Naive thymus-derived CD8-positive, alpha-beta T cell (primary cell): ENCODE data around the gene UNC5C. TPM values are rescaled to one million over a fixed set of nuclear protein-coding genes. Genes with fewer than 3 reads are reported as not detected.

Experiments used
- ATAC-seq, 2 donors: fragments of 150-1000 bp; cut with Tn5 transposase in 1 of 2; sonication (Bioruptor Pico), chemical (Tn5 transposase) in 1 of 2; 1 replicate in 1 of 2; 2 replicates in 1 of 2; pipeline ENCODE4 v1.10.0; 2021; ENCODE audit warnings: mild to moderate bottlenecking in 2 of 2, moderate library complexity in 2 of 2
- POLR2A ChIA-PET: fragments of 350-600 bp; sonication (Branson Sonifier 250); formaldehyde crosslinking; loops from one replicate; lab custom pipeline; 2021; ENCODE audit warnings: antibody characterized with exemption; lab: Charles Lee
- DNase-seq, 10 donors: peaks; one replicate each; pipeline versions ENCODE4 v3.0.0 to v3.0.0-alpha.2; 2020 to 2022
- H3K27ac Mint-ChIP-seq, 10 donors: one replicate each; pipeline ENCODE4 v1.8.0; 2020 to 2022; ENCODE audit warnings: mild to moderate bottlenecking in 10 of 10, mixed read lengths in 10 of 10, moderate library complexity in 4 of 10, inconsistent platforms in 1 of 10
- H3K27me3 Mint-ChIP-seq, 5 donors: one replicate each; pipeline ENCODE4 v1.8.0; 2021 to 2022; ENCODE audit warnings: mixed read lengths in 5 of 5
- H3K36me3 Mint-ChIP-seq, 3 donors: one replicate each; pipeline ENCODE4 v1.8.0; 2020 to 2022; ENCODE audit warnings: mixed read lengths in 3 of 3, mild to moderate bottlenecking in 2 of 3, inconsistent platforms in 1 of 3
- H3K4me1 Mint-ChIP-seq, 4 donors: one replicate each; pipeline ENCODE4 v1.8.0; 2021 to 2022; ENCODE audit warnings: mixed read lengths in 4 of 4
- H3K4me3 Mint-ChIP-seq, 10 donors: one replicate each; pipeline ENCODE4 v1.8.0; 2020 to 2022; ENCODE audit warnings: mild to moderate bottlenecking in 10 of 10, mixed read lengths in 10 of 10, moderate library complexity in 6 of 10, inconsistent platforms in 1 of 10
- H3K9me3 Mint-ChIP-seq, 9 donors: one replicate each; pipeline ENCODE4 v1.8.0; 2020 to 2022; ENCODE audit warnings: mixed read lengths in 9 of 9, mild to moderate bottlenecking in 3 of 9, inconsistent platforms in 1 of 9, moderate library complexity in 1 of 9
- polyA plus RNA-seq, 3 donors: library from polyadenylated mRNA; unstranded; fragments of 300-500 nt; fragmentation: Illumina TruSeq; gene quantifications; one replicate each; pipeline ENCODE4 v1.2.3, GENCODE V29; 2021
- total RNA-seq, 8 experiments: library from RNA in 2 of 8; stranded (reverse) in 2 of 8; gene quantifications; one replicate each; pipeline ENCODE4 v1.2.3 and lab custom pipeline; 2021 to 2026

Gene UNC5C
- total and polyA plus RNA-seq, 5 experiments from 2014 or later: not detected

DNA sequence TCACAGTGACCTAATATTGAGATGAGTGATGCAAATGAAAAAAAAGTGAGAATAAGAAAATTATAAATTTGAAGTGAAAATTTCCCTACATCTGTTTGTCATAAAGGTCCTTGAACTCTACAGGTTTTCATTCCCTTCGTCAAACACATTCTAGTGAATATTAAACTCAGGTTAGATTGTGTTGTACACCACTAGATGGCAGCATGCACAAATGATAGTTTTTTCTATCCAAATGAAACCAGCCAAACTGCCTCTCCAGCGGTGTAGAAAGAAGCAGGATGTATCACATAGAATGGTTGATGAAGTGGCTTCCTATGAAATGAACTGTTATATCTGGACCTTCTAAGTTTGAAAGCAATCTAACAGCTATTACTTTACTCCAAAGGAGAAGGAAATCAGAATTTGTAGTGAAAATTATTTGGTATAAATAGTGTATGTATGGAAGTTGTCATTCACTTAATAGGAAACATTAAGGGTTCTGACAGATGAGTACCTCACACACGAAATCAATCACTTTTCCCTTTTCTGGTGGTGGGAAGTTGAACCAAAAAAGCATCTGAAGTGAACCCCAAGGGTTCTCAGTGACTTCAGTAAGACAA is 382.7 kb downstream of the UNC5C start:
- Mint-ChIP-seq H3K36me3 (no peaks in the 10 kb centered on the region), H3K4me1 (peaks cover 0 to 9% (median 4%) of the 10 kb centered on the region in 4 donors), H3K4me3 (no peak overlapping the region), H3K27ac (no peak overlapping the region), H3K9me3 (no peaks in the 10 kb centered on the region), H3K27me3 (peaks cover 0 to 2% (median 0%) of the 10 kb centered on the region in 5 donors)
- POLR2A ChIA-PET: no interaction called here
- peak; percentile 68 to 70 for ATAC-seq
- DNase-seq: peak in 7 of 10 donors; percentile 7 to 70 (median 60)

DNA sequence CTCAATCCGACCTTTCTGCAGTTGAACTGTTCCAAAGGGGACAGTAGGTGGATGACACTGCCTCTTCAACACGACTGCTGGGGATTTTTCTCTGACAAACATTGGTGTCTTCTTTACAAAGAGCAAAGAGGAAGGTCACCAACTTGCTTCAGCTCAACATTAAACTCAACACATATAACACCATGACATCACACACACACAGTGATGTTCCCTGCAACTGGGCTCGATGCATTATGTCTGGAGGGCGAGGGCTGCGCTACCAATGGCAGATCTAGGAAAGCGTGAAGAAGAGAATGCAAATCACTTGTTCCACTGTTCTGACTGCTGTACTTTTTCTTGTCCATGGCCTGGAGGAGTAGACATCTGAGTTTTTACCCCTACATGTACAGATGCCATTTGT is 385.9 kb downstream of the UNC5C start:
- H3K36me3 Mint-ChIP-seq: no peaks in the 10 kb centered on the region
- POLR2A ChIA-PET: no interaction called here
- H3K4me1 Mint-ChIP-seq: peaks cover 0 to 20% (median 11%) of the 10 kb centered on the region in 4 donors
- no peak overlapping the region for H3K4me3 Mint-ChIP-seq
- no peaks in the 10 kb centered on the region for H3K9me3 Mint-ChIP-seq
- no peak overlapping the region for H3K27ac Mint-ChIP-seq
- H3K27me3 Mint-ChIP-seq: peaks cover 0 to 2% (median 0%) of the 10 kb centered on the region in 5 donors
- ATAC-seq (no peak), DNase-seq (no peak)

DNA sequence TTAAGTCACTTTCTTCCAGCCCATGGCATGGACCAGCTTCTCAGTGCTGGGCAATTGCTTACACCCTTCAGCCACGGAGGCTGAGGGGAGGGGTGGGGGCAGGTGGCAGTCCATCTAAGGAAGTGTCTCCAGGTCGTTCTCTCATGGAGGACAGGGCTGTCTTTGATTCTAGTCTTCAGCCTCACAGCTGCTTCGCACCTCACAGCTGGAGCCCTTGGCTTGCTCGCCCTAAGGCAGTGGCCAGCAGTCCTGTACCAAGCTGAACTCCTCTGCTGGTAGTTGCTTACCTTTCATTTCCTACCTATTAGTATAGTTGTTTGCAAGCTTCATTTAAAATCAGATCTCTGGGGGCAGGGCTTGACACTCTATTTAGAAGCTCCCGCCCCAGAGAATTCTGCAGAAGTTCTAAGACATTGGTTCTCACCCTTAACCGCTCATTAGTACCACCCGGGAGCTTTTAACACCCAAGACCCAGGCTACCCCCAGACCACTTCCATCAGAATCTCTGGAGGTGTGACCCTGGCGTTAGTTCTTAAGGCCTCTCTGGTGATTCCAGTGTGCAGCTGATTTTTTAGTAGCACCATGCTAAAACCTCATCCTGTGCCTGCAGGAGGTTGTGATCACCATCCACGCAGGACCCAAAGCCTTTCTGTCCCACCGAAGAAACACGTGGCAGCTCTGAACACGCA is 386.8 kb downstream of the UNC5C start:
- ATAC-seq: no peak
- Mint-ChIP-seq H3K27me3 (peaks cover 0 to 2% (median 0%) of the 10 kb centered on the region in 5 donors), H3K36me3 (no peaks in the 10 kb centered on the region), H3K9me3 (no peaks in the 10 kb centered on the region), H3K27ac (peak overlapping the region in 3 of 10 donors; percentile 15 to 41 (median 37)), H3K4me1 (peaks cover 0 to 20% (median 10%) of the 10 kb centered on the region in 4 donors), H3K4me3 (no peak overlapping the region)
- POLR2A ChIA-PET: no interaction called here
- no peak for DNase-seq

DNA sequence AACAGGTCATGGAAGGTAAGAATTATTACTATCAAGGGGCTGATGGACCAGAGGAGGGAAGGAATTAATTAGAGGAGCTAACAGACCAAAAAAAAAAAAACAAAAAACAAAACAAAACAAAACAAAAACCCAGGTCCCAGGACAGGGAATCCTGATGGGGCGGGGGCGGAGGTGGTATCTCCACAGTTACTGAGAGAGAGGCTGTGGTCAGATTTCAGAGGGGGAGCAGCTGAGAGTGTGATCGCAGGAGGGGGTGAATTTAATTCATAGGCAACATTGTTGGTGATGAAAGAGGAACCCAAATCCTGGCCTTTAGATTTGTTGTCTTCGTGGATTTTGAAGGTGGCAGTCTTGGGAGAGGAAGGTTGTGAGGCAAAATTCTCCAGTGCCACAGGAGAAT is 389.4 kb downstream of the UNC5C start:
- H3K27ac Mint-ChIP-seq: peak overlapping the region in 5 of 10 donors; percentile 21 to 80 (median 69)
- no peaks in the 10 kb centered on the region for H3K36me3 Mint-ChIP-seq

DNA sequence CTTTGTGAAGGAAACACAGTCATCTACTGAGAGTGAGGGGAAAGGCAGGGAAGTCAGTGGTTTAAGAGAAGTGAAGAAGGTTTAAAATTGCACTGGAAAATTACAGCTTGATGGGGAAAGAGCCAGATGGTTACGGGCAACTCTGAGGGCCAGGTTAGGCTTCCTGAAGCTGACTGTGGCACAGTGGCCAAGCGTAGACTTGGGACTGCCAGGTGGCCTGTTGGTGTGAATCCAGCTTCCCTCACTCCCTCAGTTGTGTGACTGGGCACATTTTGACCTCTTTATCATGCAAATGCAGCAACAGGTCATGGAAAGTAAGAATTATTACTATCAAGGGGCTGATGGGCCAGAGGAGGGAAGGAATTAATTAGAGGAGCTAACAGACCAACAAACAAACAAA is 390.1 kb downstream of the UNC5C start:
- peaks cover 12 to 29% (median 21%) of the 10 kb centered on the region in 4 donors for H3K4me1 Mint-ChIP-seq
- H3K36me3 Mint-ChIP-seq: no peaks in the 10 kb centered on the region
- H3K4me3 Mint-ChIP-seq: no peak overlapping the region
- POLR2A ChIA-PET: no interaction called here
- H3K27me3 Mint-ChIP-seq: peaks cover 0 to 2% (median 0%) of the 10 kb centered on the region in 5 donors
- H3K9me3 Mint-ChIP-seq: no peaks in the 10 kb centered on the region
- ATAC-seq: no peak
- H3K27ac Mint-ChIP-seq: peak overlapping the region in 2 of 10 donors; percentile 71 to 87
- DNase-seq: no peak

More for the DNA sequence above, 389.4 kb downstream of the UNC5C start:
- Mint-ChIP-seq H3K27me3 (peaks cover 0 to 2% (median 0%) of the 10 kb centered on the region in 5 donors), H3K4me1 (peaks cover 12 to 29% (median 21%) of the 10 kb centered on the region in 4 donors), H3K9me3 (no peaks in the 10 kb centered on the region), H3K4me3 (no peak overlapping the region)
- DNase-seq (no peak), ATAC-seq (no peak)
- POLR2A ChIA-PET: no interaction called here

DNA sequence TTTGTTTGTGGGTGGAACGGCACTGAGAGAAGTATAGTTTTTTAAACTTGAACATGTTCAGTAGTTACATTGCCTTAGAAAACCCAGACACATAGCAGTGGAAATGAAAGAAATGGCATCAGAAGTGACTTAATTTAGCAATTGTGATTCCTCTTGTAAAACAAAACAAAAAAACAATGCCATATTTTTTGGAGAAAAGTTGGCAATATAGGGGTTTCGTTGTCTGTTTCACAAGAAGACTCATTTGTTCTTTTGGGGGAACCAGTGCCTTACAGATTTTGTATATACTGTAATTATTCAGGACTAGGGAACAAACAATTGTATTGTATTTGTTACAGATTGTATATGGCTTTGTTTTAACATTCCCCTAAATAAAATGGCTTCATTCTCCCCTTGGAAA is 390.7 kb downstream of the UNC5C start:
- Mint-ChIP-seq H3K27me3 (peaks cover 0 to 2% (median 0%) of the 10 kb centered on the region in 5 donors), H3K36me3 (no peaks in the 10 kb centered on the region), H3K27ac (no peak overlapping the region), H3K4me1 (peaks cover 12 to 29% (median 21%) of the 10 kb centered on the region in 4 donors), H3K9me3 (no peaks in the 10 kb centered on the region), H3K4me3 (no peak overlapping the region)
- ATAC-seq (no peak), DNase-seq (no peak)
- POLR2A ChIA-PET: no interaction called here

DNA sequence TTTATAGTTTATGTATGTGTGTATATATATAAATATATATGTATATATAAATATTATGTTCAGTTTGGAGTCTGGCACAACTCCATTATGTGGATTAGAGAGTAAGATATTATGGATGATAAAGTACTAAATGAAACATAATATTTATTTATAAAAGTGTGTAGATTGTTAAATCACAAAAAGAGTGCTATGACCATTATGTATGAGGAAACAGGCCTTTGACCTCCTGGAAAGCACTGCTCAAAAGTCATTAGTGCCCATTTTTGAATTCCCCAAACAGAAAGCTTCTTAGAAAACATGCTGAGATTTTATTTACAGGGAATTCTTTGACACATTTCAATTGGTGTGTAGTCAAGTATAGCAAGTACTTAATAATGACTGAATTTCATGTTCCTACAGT is 391.2 kb downstream of the UNC5C start:
- POLR2A ChIA-PET: no interaction called here
- H3K36me3 Mint-ChIP-seq: no peaks in the 10 kb centered on the region
- H3K27ac Mint-ChIP-seq: no peak overlapping the region
- H3K4me1 Mint-ChIP-seq: peaks cover 12 to 29% (median 21%) of the 10 kb centered on the region in 4 donors
- H3K27me3 Mint-ChIP-seq: no peaks in the 10 kb centered on the region
- no peak for ATAC-seq
- no peak overlapping the region for H3K4me3 Mint-ChIP-seq
- no peaks in the 10 kb centered on the region for H3K9me3 Mint-ChIP-seq
- no peak for DNase-seq

DNA sequence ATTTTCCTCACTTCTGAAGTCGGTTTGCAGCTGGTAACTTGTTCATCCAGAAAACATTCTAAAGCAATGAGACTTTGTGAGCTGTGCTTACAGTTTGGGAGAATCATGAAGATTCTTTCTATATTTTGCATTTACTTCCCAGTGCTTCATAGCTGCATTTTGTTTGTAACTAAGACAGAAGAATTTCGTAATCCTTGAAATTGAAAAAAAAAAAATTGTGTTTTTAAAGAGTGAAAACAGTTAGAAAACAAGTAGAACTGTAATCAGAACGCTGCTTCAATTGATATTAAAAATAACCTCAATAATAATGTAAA is 392.4 kb downstream of the UNC5C start:
- peaks cover 12 to 29% (median 19%) of the 10 kb centered on the region in 4 donors for H3K4me1 Mint-ChIP-seq
- DNase-seq (no peak), ATAC-seq (peak in 1 of 2 donors; percentile 5)
- H3K27me3 Mint-ChIP-seq: no peaks in the 10 kb centered on the region
- no peaks in the 10 kb centered on the region for H3K36me3 Mint-ChIP-seq
- POLR2A ChIA-PET: no interaction called here
- peak overlapping the region in 6 of 10 donors; percentile 44 to 87 (median 76) for H3K27ac Mint-ChIP-seq
- peak overlapping the region in 3 of 10 donors; percentile 2 to 69 (median 69) for H3K4me3 Mint-ChIP-seq
- H3K9me3 Mint-ChIP-seq: no peaks in the 10 kb centered on the region

DNA sequence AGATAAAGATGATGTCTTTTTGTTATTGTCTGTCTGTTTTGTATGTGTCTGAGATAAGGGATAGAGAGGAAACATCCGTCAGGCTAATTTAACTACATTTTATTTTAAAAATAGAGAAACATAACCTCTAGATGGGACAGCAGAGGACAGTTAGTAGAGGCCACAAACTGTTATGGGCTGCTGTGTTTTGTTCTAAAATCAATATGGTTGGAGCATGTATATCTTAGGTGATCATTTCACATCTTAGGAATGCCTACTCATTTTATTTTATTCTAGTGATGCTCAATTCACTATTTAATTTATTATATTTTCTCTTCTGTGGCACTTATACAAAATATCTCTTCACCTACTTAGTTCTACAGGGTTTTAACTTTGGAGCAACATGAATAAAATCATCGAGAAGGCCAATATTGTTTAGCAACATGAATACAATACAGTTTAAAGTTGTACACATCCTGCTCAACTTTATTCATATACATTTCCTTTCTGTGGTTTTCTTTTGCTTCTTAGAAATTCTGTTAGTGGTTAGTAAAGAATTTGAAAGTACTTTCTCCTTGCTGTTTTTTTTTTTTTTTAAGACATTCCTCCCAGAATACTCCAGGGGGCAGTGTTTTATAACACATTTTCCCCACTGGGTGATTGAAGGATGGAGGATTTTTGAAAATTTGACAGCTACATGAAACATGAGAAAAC is 392.9 kb downstream of the UNC5C start:
- Mint-ChIP-seq H3K36me3 (no peaks in the 10 kb centered on the region), H3K27ac (peak overlapping the region; percentile 17 to 87 (median 70)), H3K4me3 (peak overlapping the region in 8 of 10 donors; percentile 2 to 73 (median 64)), H3K27me3 (no peaks in the 10 kb centered on the region), H3K4me1 (peaks cover 12 to 29% (median 18%) of the 10 kb centered on the region in 4 donors), H3K9me3 (no peaks in the 10 kb centered on the region)
- DNase-seq (peak in 3 of 10 donors; percentile 49 to 68 (median 66)), ATAC-seq (peak; percentile 76 to 86)
- POLR2A ChIA-PET: no interaction called here

DNA sequence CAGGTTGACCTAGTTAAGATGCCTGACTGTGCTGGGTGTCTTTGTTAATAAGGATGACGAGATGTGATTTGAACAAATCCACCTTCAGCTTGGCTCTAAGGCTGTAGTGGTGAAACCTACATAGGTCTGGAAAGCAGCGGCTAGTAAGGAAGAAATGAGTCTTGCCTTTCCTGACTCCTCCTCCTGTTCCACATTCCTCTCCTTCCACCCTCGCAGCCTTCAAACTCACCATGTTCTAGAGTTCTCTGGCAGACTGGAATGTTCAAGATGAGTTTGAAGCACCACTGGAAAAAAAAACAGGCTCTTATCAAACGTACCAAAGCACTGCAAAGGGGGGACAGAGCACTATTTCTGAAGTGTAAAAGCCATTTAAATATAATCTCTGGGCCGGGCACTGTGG is 395.6 kb downstream of the UNC5C start:
- H3K4me3 Mint-ChIP-seq: no peak overlapping the region
- no peak for ATAC-seq
- H3K27me3 Mint-ChIP-seq: no peaks in the 10 kb centered on the region

DNA sequence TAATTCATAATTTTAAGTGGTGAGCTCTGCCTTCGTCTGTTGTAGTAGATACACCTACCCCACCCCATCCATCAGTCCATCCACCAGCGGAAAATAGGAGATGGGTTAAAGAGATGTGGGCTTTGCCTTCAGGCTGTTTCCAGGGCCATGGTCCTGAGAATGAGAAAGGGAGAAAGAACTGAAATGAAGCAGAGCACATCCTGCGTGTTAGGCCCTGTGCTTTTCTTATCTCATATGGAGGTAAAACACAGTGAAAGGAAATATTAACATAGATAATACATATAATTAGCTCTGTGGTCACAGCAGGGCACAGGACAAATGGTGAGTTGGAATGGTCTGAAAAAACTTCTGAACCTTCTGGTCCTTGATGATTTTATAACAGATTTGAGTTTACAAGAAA is 397.5 kb downstream of the UNC5C start:
- DNase-seq (no peak), ATAC-seq (no peak)
- no peaks in the 10 kb centered on the region for H3K9me3 Mint-ChIP-seq
- H3K27ac Mint-ChIP-seq: peak overlapping the region in 1 of 10 donors; percentile 51
- no peaks in the 10 kb centered on the region for H3K36me3 Mint-ChIP-seq
- H3K27me3 Mint-ChIP-seq: no peaks in the 10 kb centered on the region
- H3K4me1 Mint-ChIP-seq: peaks cover 9 to 20% (median 13%) of the 10 kb centered on the region in 4 donors
- H3K4me3 Mint-ChIP-seq: no peak overlapping the region
- POLR2A ChIA-PET: no interaction called here

More for the DNA sequence above, 395.6 kb downstream of the UNC5C start:
- no peak for DNase-seq
- Mint-ChIP-seq H3K4me1 (peaks cover 10 to 22% (median 15%) of the 10 kb centered on the region in 4 donors), H3K36me3 (no peaks in the 10 kb centered on the region), H3K9me3 (no peaks in the 10 kb centered on the region), H3K27ac (peak overlapping the region in 3 of 10 donors; percentile 36 to 60 (median 48))
- POLR2A ChIA-PET: no interaction called here

DNA sequence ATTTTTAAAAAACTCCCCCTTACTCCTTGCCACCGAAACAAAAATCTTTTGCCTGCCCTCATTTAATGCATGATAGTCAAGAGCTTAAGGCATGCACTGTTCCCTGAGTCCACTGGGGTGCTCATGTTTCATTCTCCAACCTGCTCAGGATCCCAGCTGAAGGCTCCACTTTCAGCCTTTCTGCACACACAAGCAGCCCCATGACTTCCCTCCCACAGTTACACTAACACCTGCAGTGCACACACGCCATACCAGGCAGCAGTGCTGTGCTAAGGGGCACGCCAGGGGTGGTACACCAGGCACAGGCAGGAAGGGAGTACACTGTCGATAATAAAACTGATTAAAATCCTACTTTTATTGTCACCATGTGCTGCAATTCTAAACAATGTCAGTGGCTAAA is 405.8 kb downstream of the UNC5C start:
- DNase-seq: no peak
- Mint-ChIP-seq H3K9me3 (peaks cover 0 to 15% (median 0%) of the 10 kb centered on the region in 9 donors), H3K4me1 (no peaks in the 10 kb centered on the region), H3K36me3 (peaks cover 0 to 14% (median 0%) of the 10 kb centered on the region in 3 donors), H3K27me3 (peaks cover 2 to 15% (median 7%) of the 10 kb centered on the region in 5 donors), H3K27ac (no peak overlapping the region), H3K4me3 (no peak overlapping the region)
- ATAC-seq: no peak
- POLR2A ChIA-PET: no interaction called here

DNA sequence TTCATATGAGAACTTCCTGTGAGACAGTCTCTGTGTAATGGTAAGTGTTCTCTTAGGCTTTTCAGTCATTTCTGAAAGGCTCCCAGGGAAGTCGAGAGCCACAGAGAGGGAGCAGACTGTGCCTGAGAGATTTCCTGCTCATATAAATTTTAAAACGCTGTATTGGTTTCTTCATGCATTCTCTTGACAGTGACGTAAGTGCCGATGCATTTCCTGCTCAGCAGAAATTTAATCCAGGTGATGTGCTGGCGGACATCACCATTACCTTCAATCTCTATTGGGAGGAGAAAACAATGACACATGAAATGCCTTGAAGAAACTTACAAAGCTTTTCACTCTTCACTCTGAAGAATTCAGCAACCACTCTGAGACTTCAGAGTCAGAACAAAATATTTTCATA is 407.4 kb downstream of the UNC5C start:
- no peak for ATAC-seq
- H3K9me3 Mint-ChIP-seq: peaks cover 0 to 19% (median 0%) of the 10 kb centered on the region in 9 donors
- H3K36me3 Mint-ChIP-seq: peaks cover 0 to 14% (median 0%) of the 10 kb centered on the region in 3 donors
- no peaks in the 10 kb centered on the region for H3K4me1 Mint-ChIP-seq
- POLR2A ChIA-PET: no interaction called here
- no peak overlapping the region for H3K4me3 Mint-ChIP-seq
- no peak overlapping the region for H3K27ac Mint-ChIP-seq
- H3K27me3 Mint-ChIP-seq: peaks cover 2 to 15% (median 7%) of the 10 kb centered on the region in 5 donors
- no peak for DNase-seq
